GM21723 (cell line): ENCODE results near the gene DAB1.

Experiments
- ATAC-seq: cut with Tn5 transposase; IDR thresholded peaks from one replicate; pipeline ENCODE4 v1.9.1; 2021; ENCODE audit warnings: mild to moderate bottlenecking, moderate library complexity; ENCODE audit not compliant: unreplicated experiment

The DAB1 gene

GRCh38 chr1:57423656-57424211, at the start of gene DAB1:
DAB1 (minus strand) TSS chr1:57424060; CDS start chr1:57291030, 133,030 bp downstream.
- ATAC-seq = no peak

- ATAC-seq = no peak
Measured at GRCh38 chr1:57473448-57473847, 49.6 kb upstream of the DAB1 start.

- ATAC-seq = no peak
Measured at GRCh38 chr1:57471995-57472394, 48.1 kb upstream of the DAB1 start.

GRCh38 chr1:57470036-57470435, 46.2 kb upstream of the DAB1 start:
- no peak for ATAC-seq

- no peak for ATAC-seq
Measured at GRCh38 chr1:57468641-57469523, 45.0 kb upstream of the DAB1 start.

GRCh38 chr1:57467830-57468229, 44.0 kb upstream of the DAB1 start:
- ATAC-seq = no peak

GRCh38 chr1:57464756-57465155, 40.9 kb upstream of the DAB1 start:
- ATAC-seq = no peak

GRCh38 chr1:57463343-57463742, 39.5 kb upstream of the DAB1 start:
- no peak for ATAC-seq

- ATAC-seq = no peak
Measured at GRCh38 chr1:57461405-57461804, 37.5 kb upstream of the DAB1 start.

GRCh38 chr1:57451516-57451915, 27.7 kb upstream of the DAB1 start:
- no peak for ATAC-seq

GRCh38 chr1:57450981-57451380, 27.1 kb upstream of the DAB1 start:
- ATAC-seq = no peak

- ATAC-seq = no peak
Measured at GRCh38 chr1:57447551-57447950, 23.7 kb upstream of the DAB1 start.

GRCh38 chr1:57443004-57443403, 19.1 kb upstream of the DAB1 start:
- ATAC-seq = no peak

GRCh38 chr1:57440096-57440495, 16.2 kb upstream of the DAB1 start:
- no peak for ATAC-seq

- no peak for ATAC-seq
Measured at GRCh38 chr1:57431400-57431799, 7.5 kb upstream of the DAB1 start.

- ATAC-seq = no peak
Measured at GRCh38 chr1:57424231-57425027, 569 bp upstream of the DAB1 start.

- ATAC-seq = no peak
Measured at GRCh38 chr1:57423135-57423655, 665 bp downstream of the DAB1 start.

- ATAC-seq = no peak
Measured at GRCh38 chr1:57422271-57423134, 1.4 kb downstream of the DAB1 start.

GRCh38 chr1:57421806-57422205, 2.1 kb downstream of the DAB1 start:
- no peak for ATAC-seq

GRCh38 chr1:57420981-57421785, 2.7 kb downstream of the DAB1 start:
- ATAC-seq = no peak
